HEK293 (cell line): ENCODE measurements around the gene DISC1.

Experiments used
- CTCF ChIA-PET: fragments of 350-600 bp; formaldehyde crosslinking; extraction: SDS; loops from one replicate; lab custom pipeline; 2021; ENCODE audit warnings: antibody characterized with exemption; lab: Yijun Ruan, JAX
- POLR2A ChIA-PET: fragments of 300-600 bp; formaldehyde crosslinking; extraction: SDS; loops from one replicate; lab custom pipeline; 2020; ENCODE audit warnings: antibody characterized with exemption, inconsistent platforms; lab: Yijun Ruan, JAX
- H3K27ac ChIP-seq: fragments of 200-500 bp; sonication (Bioruptor generic); 2 replicates; pipeline ENCODE4 v1.5.1; 2014; ENCODE audit warnings: low read depth, low read length, control low read depth, inconsistent platforms; ENCODE audit errors: extremely low read depth
- H3K36me3 ChIP-seq, 2 experiments: fragments of 200-500 bp in 1 of 2; sonication (Bioruptor generic) in 1 of 2; 1 replicate in 1 of 2; 2 replicates in 1 of 2; pipeline ENCODE4 v1.5.1; 2014 to 2017; ENCODE audit warnings: inconsistent platforms in 2 of 2, low read length in 2 of 2; ENCODE audit not compliant: control insufficient read depth in 2 of 2, insufficient read depth in 1 of 2
- H3K4me1 ChIP-seq: fragments of 200-500 bp; sonication (Bioruptor generic); 2 replicates; pipeline ENCODE4 v1.5.1; 2014; ENCODE audit warnings: mild to moderate bottlenecking, low read length, inconsistent platforms; ENCODE audit not compliant: control insufficient read depth, insufficient read depth
- H3K4me3 ChIP-seq: 2 replicates; pipeline ENCODE4 v1.5.1; 2011; ENCODE audit warnings: low read depth, mild to moderate bottlenecking, control low read depth, low read length, moderate library complexity
- H3K9me3 ChIP-seq: fragments of 200-500 bp; sonication (Bioruptor generic); 2 replicates; pipeline ENCODE4 v1.5.1; 2014; ENCODE audit warnings: low read depth, low read length, inconsistent platforms; ENCODE audit not compliant: control insufficient read depth, insufficient read depth
- ATF2 ChIP-seq: fragments of 450-650 bp; formaldehyde crosslinking; IDR thresholded peaks from 2 replicates; pipeline ENCODE4 v1.5.1; 2016; ENCODE audit warnings: missing biosample characterization, missing genetic modification characterization, low read depth
- GLI2 ChIP-seq: fragments of 450-650 bp; formaldehyde crosslinking; IDR thresholded peaks from 2 replicates; pipeline ENCODE4; 2017; ENCODE audit warnings: missing biosample characterization, missing genetic modification characterization, low read depth, borderline replicate concordance
- GLIS2 ChIP-seq: fragments of 450-650 bp; formaldehyde crosslinking; IDR thresholded peaks from 2 replicates; pipeline ENCODE4 v1.5.1; 2016; ENCODE audit warnings: missing biosample characterization, missing genetic modification characterization
- KLF8 ChIP-seq: fragments of 450-650 bp; formaldehyde crosslinking; IDR thresholded peaks from 2 replicates; pipeline ENCODE4 v1.5.1; 2016; ENCODE audit warnings: missing biosample characterization, missing genetic modification characterization
- ZBTB48 ChIP-seq: fragments of 450-650 bp; formaldehyde crosslinking; IDR thresholded peaks from 2 replicates; pipeline ENCODE4 v1.5.1; 2016; ENCODE audit warnings: missing biosample characterization, missing genetic modification characterization
- ZBTB7A ChIP-seq: fragments of 450-650 bp; formaldehyde crosslinking; IDR thresholded peaks from 2 replicates; pipeline ENCODE4 v1.5.1; 2016; ENCODE audit warnings: low read depth, missing biosample characterization, missing genetic modification characterization
- ZNF140 ChIP-seq: fragments of 450-650 bp; formaldehyde crosslinking; IDR thresholded peaks from 2 replicates; pipeline ENCODE4 v1.5.1; 2016; ENCODE audit warnings: missing biosample characterization, missing genetic modification characterization
- ZNF146 ChIP-seq: fragments of 450-650 bp; formaldehyde crosslinking; IDR thresholded peaks from 2 replicates; pipeline ENCODE4 v1.5.1; 2016; ENCODE audit warnings: missing biosample characterization, missing genetic modification characterization
- ZNF148 ChIP-seq: fragments of 450-650 bp; formaldehyde crosslinking; IDR thresholded peaks from 2 replicates; pipeline ENCODE4 v1.5.0; 2017; ENCODE audit warnings: missing biosample characterization, missing genetic modification characterization, borderline replicate concordance
- ZNF174 ChIP-seq: fragments of 450-650 bp; formaldehyde crosslinking; IDR thresholded peaks from 2 replicates; pipeline ENCODE4 v1.5.0; 2017; ENCODE audit warnings: missing biosample characterization, mild to moderate bottlenecking, missing genetic modification characterization
- ZNF404 ChIP-seq: fragments of 450-650 bp; formaldehyde crosslinking; IDR thresholded peaks from 2 replicates; pipeline ENCODE4 v1.5.1; 2017; ENCODE audit warnings: missing biosample characterization, missing genetic modification characterization
- ZNF549 ChIP-seq: fragments of 450-650 bp; IDR thresholded peaks from 2 replicates; pipeline ENCODE4 v1.5.1; 2018; ENCODE audit warnings: missing biosample characterization, missing genetic modification characterization, mild to moderate bottlenecking, inconsistent platforms, moderate library complexity
- ZNF585B ChIP-seq: fragments of 450-650 bp; formaldehyde crosslinking; IDR thresholded peaks from 2 replicates; pipeline ENCODE4 v1.5.1; 2016; ENCODE audit warnings: missing biosample characterization, missing genetic modification characterization
- ZNF658 ChIP-seq: fragments of 450-650 bp; formaldehyde crosslinking; IDR thresholded peaks from 2 replicates; pipeline ENCODE4; 2016; ENCODE audit warnings: missing biosample characterization, missing genetic modification characterization
- ZNF830 ChIP-seq: fragments of 450-650 bp; IDR thresholded peaks from 2 replicates; pipeline ENCODE4 v1.5.0; 2018; ENCODE audit warnings: missing biosample characterization, missing genetic modification characterization, low read depth, mild to moderate bottlenecking, moderate library complexity
- ZXDB ChIP-seq: fragments of 450-650 bp; formaldehyde crosslinking; IDR thresholded peaks from 2 replicates; pipeline ENCODE4 v1.5.1; 2016; ENCODE audit warnings: missing biosample characterization, missing genetic modification characterization
- TF ChIP-seq, protein P1 (sequence below): fragments of 450-650 bp; IDR thresholded peaks from 2 replicates; pipeline ENCODE4 v1.5.1; 2018; ENCODE audit warnings: missing biosample characterization, mild to moderate bottlenecking, missing genetic modification characterization
- TF ChIP-seq, protein P2 (sequence below): fragments of 450-650 bp; formaldehyde crosslinking; IDR thresholded peaks from 2 replicates; pipeline ENCODE4 v1.5.1; 2016; ENCODE audit warnings: missing biosample characterization, missing genetic modification characterization

Gene DISC1

DNA sequence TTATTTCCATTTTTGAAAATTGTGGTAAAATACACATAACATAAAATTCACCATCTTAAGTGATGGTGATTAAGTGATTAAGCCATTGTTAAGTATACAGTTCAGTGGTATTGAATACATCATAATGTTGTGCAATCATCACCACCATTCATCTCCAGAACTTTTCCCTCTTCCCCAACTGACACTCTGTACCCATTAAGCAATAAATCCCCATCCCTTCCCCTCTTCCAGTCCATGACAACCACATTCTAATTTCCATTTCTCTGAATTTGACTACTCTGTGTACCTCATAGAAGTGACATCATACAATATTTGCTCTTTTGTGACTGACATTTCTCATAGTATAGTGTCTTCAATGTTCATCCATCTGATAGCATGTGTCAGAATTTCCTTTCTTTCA is 124.8 kb downstream of the DISC1 start:
- Histone ChIP-seq H3K36me3 (peaks cover 0 to 3% of the 10 kb centered on the region in 2 experiments; a peak in 1 of 3 replicates), H3K9me3 (no peaks in the 10 kb centered on the region), H3K4me3 (no peak overlapping the region), H3K4me1 (no peaks in the 10 kb centered on the region), H3K27ac (no peak overlapping the region)
- CTCF ChIA-PET, result no interaction called here
- POLR2A ChIA-PET, result no interaction called here
- TF ChIP-seq ATF2 (tag by site-specific recombination) (peak; percentile 65), ZNF146 (tag by site-specific recombination) (0 out of 2 replicates have a peak, but pooled peaks have one; percentile 31), ZNF549 (no peak)

GRCh38 chr1:231753313-231753712 is 126.7 kb downstream of the DISC1 start:
- Histone ChIP-seq H3K9me3 (no peaks in the 10 kb centered on the region), H3K4me1 (no peaks in the 10 kb centered on the region), H3K36me3 (peaks cover 0 to 3% of the 10 kb centered on the region in 2 experiments; a peak in 1 of 3 replicates), H3K27ac (no peak overlapping the region), H3K4me3 (no peak overlapping the region)
- TF ChIP-seq ZNF140 (tag by site-specific recombination), result no peak
- TF ChIP-seq GLIS2 (tag by site-specific recombination), result no peak
- TF ChIP-seq ZBTB48 (tag by site-specific recombination), result no peak
- TF ChIP-seq ZXDB (tag by site-specific recombination), result no peak
- peak; percentile 98 for TF ChIP-seq ZNF585B (tag by site-specific recombination)
- TF ChIP-seq KLF8 (tag by site-specific recombination), result no peak
- POLR2A ChIA-PET, result no interaction called here
- CTCF ChIA-PET, result no interaction called here

DNA sequence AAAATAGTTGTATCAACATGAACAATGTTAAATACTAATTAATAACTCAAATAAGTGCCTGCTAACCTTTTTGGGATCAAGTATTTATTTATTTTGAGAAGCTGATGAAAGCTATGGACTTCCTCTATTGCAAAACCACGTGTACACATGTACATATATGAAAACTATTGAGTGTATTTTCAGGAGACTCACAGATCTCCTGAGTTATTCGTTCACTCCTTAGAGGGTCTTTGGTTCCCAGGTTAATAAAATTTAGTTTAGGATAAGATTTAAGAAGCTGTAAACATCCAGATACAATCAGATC is 130.5 kb downstream of the DISC1 start:
- Histone ChIP-seq H3K27ac (no peak overlapping the region), H3K4me1 (no peaks in the 10 kb centered on the region), H3K9me3 (no peaks in the 10 kb centered on the region), H3K4me3 (no peak overlapping the region)
- CTCF ChIA-PET, result interaction anchor here (0.5 to 4.9 kb wide), 51 partner anchors 10 to 970 kb away, joined by 3 to 148 read pairs (median 5); no protein-coding TSS in a partner anchor
- TF ChIP-seq ZNF148 (no peak), ZNF658 (no peak), ZNF174 (tag by site-specific recombination) (no peak), ZBTB7A (no peak), ZNF830 (tag by site-specific recombination) (no peak), ZNF404 (tag by site-specific recombination) (no peak), GLI2 (tag by site-specific recombination) (no peak)
- TF ChIP-seq, protein P1, sequence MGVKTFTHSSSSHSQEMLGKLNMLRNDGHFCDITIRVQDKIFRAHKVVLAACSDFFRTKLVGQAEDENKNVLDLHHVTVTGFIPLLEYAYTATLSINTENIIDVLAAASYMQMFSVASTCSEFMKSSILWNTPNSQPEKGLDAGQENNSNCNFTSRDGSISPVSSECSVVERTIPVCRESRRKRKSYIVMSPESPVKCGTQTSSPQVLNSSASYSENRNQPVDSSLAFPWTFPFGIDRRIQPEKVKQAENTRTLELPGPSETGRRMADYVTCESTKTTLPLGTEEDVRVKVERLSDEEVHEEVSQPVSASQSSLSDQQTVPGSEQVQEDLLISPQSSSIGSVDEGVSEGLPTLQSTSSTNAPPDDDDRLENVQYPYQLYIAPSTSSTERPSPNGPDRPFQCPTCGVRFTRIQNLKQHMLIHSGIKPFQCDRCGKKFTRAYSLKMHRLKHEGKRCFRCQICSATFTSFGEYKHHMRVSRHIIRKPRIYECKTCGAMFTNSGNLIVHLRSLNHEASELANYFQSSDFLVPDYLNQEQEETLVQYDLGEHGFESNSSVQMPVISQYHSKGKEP (tag by site-specific recombination), result no peak
- TF ChIP-seq, protein P2, sequence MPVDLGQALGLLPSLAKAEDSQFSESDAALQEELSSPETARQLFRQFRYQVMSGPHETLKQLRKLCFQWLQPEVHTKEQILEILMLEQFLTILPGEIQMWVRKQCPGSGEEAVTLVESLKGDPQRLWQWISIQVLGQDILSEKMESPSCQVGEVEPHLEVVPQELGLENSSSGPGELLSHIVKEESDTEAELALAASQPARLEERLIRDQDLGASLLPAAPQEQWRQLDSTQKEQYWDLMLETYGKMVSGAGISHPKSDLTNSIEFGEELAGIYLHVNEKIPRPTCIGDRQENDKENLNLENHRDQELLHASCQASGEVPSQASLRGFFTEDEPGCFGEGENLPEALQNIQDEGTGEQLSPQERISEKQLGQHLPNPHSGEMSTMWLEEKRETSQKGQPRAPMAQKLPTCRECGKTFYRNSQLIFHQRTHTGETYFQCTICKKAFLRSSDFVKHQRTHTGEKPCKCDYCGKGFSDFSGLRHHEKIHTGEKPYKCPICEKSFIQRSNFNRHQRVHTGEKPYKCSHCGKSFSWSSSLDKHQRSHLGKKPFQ (tag by site-specific recombination), result no peak
- TF ChIP-seq, all 188 proteins: peak for 0
- peaks cover 0 to 3% of the 10 kb centered on the region in 2 experiments; a peak in 1 of 3 replicates for H3K36me3 ChIP-seq
- POLR2A ChIA-PET, result no interaction called here
